HCT116 (cell line): ENCODE measurements around the gene PRKCH. TPM values are rescaled to one million over a fixed set of nuclear protein-coding genes. Genes with fewer than 3 reads are reported as not detected.

Experiments used
- ATAC-seq: fragments of 200-7000 bp; cut with Tn5 transposase; 2 replicates; pipeline ENCODE4 v1.9.1; 2020; ENCODE audit warnings: mild to moderate bottlenecking, moderate library complexity
- BruUV-seq: library from RNA; stranded (reverse); fragments of 400-500 nt; replicated peaks from 2 replicates; lab custom pipeline; 2021; lab: Mats Ljungman, UMichigan
- CTCF ChIA-PET: fragments of 300-600 bp; sonication (Branson Sonifier 250); formaldehyde crosslinking; loops from one replicate; lab custom pipeline; 2021; ENCODE audit warnings: antibody characterized with exemption; lab: Charles Lee
- POLR2A ChIA-PET: fragments of 300-600, 350-600 bp; sonication (Branson Sonifier 250); formaldehyde crosslinking; loops from one replicate; lab custom pipeline; 2021; ENCODE audit warnings: antibody characterized with exemption; lab: Charles Lee
- RAD21 ChIA-PET, 2 experiments: fragments of 300-600 bp; sonication (Branson Sonifier 250); formaldehyde crosslinking; loops; one replicate each; lab custom pipeline; 2023; ENCODE audit warnings: low total read pairs in 2 of 2; ENCODE audit not compliant: uncharacterized antibody in 2 of 2, unreplicated experiment in 2 of 2, low non-redundant PET in 1 of 2; lab: Charles Lee
- DNase-seq: peaks from one replicate; pipeline ENCODE4 v3.0.0-alpha.2; 2010; ENCODE audit warnings: low read depth, low spot score
- H2AFZ ChIP-seq: fragments of 200-600 bp; shearing (Covaris generic), sonication (generic); 2 replicates; pipeline ENCODE4 v1.6.1; 2017; ENCODE audit warnings: low read depth, mixed run types, mixed read lengths, antibody characterized with exemption, low read length; ENCODE audit not compliant: poor library complexity, severe bottlenecking
- H3K27ac ChIP-seq: 2 replicates; pipeline ENCODE4 v1.5.1; 2012; ENCODE audit warnings: low read depth, low read length
- H3K27me3 ChIP-seq: fragments of 200-600 bp; sonication (generic); 2 replicates; pipeline ENCODE4 v1.6.1; 2016; ENCODE audit warnings: mixed run types, low read length, mixed read lengths; ENCODE audit not compliant: insufficient read depth
- H3K36me3 ChIP-seq, 2 experiments: fragments of 200-500 bp in 1 of 2; fragments of 200-600 bp in 1 of 2; sonication (Bioruptor generic) in 1 of 2; sonication (generic) in 1 of 2; 2 replicates each; pipeline versions ENCODE4 v1.5.1 to v1.6.1; 2014 to 2016; ENCODE audit warnings: low read length in 2 of 2, inconsistent platforms in 1 of 2, mixed read lengths in 1 of 2, mixed run types in 1 of 2; ENCODE audit not compliant: insufficient read depth in 2 of 2, control insufficient read depth in 1 of 2
- H3K4me1 ChIP-seq, 2 experiments: fragments of 200-600 bp in 1 of 2; sonication (generic) in 1 of 2; 2 replicates each; pipeline versions ENCODE4 v1.5.1 to v1.6.1; 2012 to 2017; ENCODE audit warnings: low read length in 2 of 2, inconsistent platforms in 1 of 2, mild to moderate bottlenecking in 1 of 2, mixed read lengths in 1 of 2, mixed run types in 1 of 2, moderate library complexity in 1 of 2; ENCODE audit not compliant: insufficient read depth in 2 of 2, control insufficient read depth in 1 of 2
- H3K4me2 ChIP-seq: fragments of 200-600 bp; sonication (generic); 2 replicates; pipeline ENCODE4 v1.6.1; 2017; ENCODE audit warnings: mixed run types, low read length, mixed read lengths
- H3K4me3 ChIP-seq, 2 experiments: fragments of 200-600 bp in 1 of 2; sonication (generic) in 1 of 2; replicated peaks in 1 of 2; 2 replicates each; pipeline ENCODE4 v1.5.1; 2011 to 2016; ENCODE audit warnings: low read length in 2 of 2, control low read depth in 1 of 2, low read depth in 1 of 2, mild to moderate bottlenecking in 1 of 2, mixed read lengths in 1 of 2, mixed run types in 1 of 2
- H3K79me2 ChIP-seq: fragments of 200-600 bp; sonication (generic); 2 replicates; pipeline ENCODE4 v1.6.1; 2017; ENCODE audit warnings: mild to moderate bottlenecking, mixed run types, low read length, moderate library complexity, mixed read lengths; ENCODE audit not compliant: insufficient read depth
- H3K9ac ChIP-seq: fragments of 200-600 bp; sonication (generic); 2 replicates; pipeline ENCODE4 v1.6.1; 2016; ENCODE audit warnings: low read length, mixed read lengths
- H3K9me2 ChIP-seq: fragments of 200-600 bp; sonication (generic), shearing (Covaris generic); 2 replicates; pipeline ENCODE4 v1.6.1; 2017; ENCODE audit warnings: mixed run types, mild to moderate bottlenecking, moderate library complexity; ENCODE audit not compliant: insufficient read depth
- H3K9me3 ChIP-seq, 2 experiments: fragments of 200-500 bp in 1 of 2; fragments of 200-600 bp in 1 of 2; sonication (Bioruptor generic) in 1 of 2; sonication (generic) in 1 of 2; 2 replicates each; pipeline ENCODE4 v1.6.1; 2014 to 2017; ENCODE audit warnings: low read length in 2 of 2, mixed read lengths in 2 of 2, inconsistent platforms in 1 of 2, low read depth in 1 of 2, mild to moderate bottlenecking in 1 of 2, mixed run types in 1 of 2, moderate library complexity in 1 of 2; ENCODE audit not compliant: control insufficient read depth in 1 of 2, insufficient read depth in 1 of 2
- H4K20me1 ChIP-seq: fragments of 200-600 bp; sonication (generic), shearing (Covaris generic); 2 replicates; pipeline ENCODE4 v1.6.1; 2017; ENCODE audit warnings: mixed run types, mild to moderate bottlenecking, moderate library complexity; ENCODE audit not compliant: insufficient read depth
- EGR1 ChIP-seq: IDR thresholded peaks from 2 replicates; pipeline ENCODE4 v1.6.1; 2012; ENCODE audit warnings: low read depth
- JUND ChIP-seq: IDR thresholded peaks from 2 replicates; pipeline ENCODE4 v1.6.1; 2012
- POLR2A ChIP-seq: IDR thresholded peaks from 2 replicates; pipeline ENCODE4 v1.7.0; 2011; ENCODE audit warnings: borderline replicate concordance; ENCODE audit not compliant: insufficient read depth, insufficient read length; ENCODE audit errors: extremely low read depth
- RAD21 ChIP-seq: IDR thresholded peaks from 2 replicates; pipeline ENCODE4 v1.6.1; 2012; ENCODE audit warnings: low read depth, mild to moderate bottlenecking
- SP1 ChIP-seq: IDR thresholded peaks from 2 replicates; pipeline ENCODE4 v1.6.1; 2012; ENCODE audit warnings: low read depth
- SRF ChIP-seq: IDR thresholded peaks from 2 replicates; pipeline ENCODE4 v1.6.1; 2012; ENCODE audit warnings: low read depth
- TCF7L2 ChIP-seq: IDR thresholded peaks from 2 replicates; pipeline ENCODE4 v1.7.0; 2011; ENCODE audit warnings: borderline replicate concordance, inconsistent platforms; ENCODE audit not compliant: insufficient read depth, insufficient read length; ENCODE audit errors: extremely low read depth
- YY1 ChIP-seq: IDR thresholded peaks from 2 replicates; pipeline ENCODE4 v1.6.1; 2011; ENCODE audit warnings: low read length, low read depth, moderate library complexity, mild to moderate bottlenecking; ENCODE audit not compliant: insufficient replicate concordance; ENCODE audit errors: extremely low read depth
- ZFX ChIP-seq: fragments of 450-650 bp; IDR thresholded peaks from 2 replicates; pipeline ENCODE4 v1.6.1; 2017
- ZNF274 ChIP-seq: fragments of 200-500 bp; sonication (Bioruptor generic); IDR thresholded peaks from 2 replicates; pipeline ENCODE4 v1.6.1; 2014; ENCODE audit warnings: mild to moderate bottlenecking, low read depth, low read length, inconsistent platforms
- intact Hi-C: fragments of 100-400 bp; cut with micrococcal nuclease; formaldehyde crosslinking; loops from 2 replicates; pipeline ENCODE4 v1.10.0; 2022
- total RNA-seq: library from RNA; stranded (reverse); gene quantifications from one replicate; pipeline ENCODE4 v1.2.1, GENCODE V29; 2021; ENCODE audit not compliant: unreplicated experiment
- TF ChIP-seq, protein P1 (sequence below): IDR thresholded peaks from 2 replicates; pipeline ENCODE4 v1.6.1; 2011; ENCODE audit warnings: mild to moderate bottlenecking, low read length, moderate library complexity; ENCODE audit not compliant: insufficient replicate concordance; ENCODE audit errors: extremely low read depth
- TF ChIP-seq, protein P2 (sequence below): IDR thresholded peaks from 2 replicates; pipeline ENCODE4 v1.6.1; 2012
- TF ChIP-seq, protein P3 (sequence below): IDR thresholded peaks from 2 replicates; pipeline ENCODE4 v1.6.1; 2012
- TF ChIP-seq, protein P4 (sequence below), 3 experiments: fragments of 200-600 bp in 1 of 3; sonication (generic) in 1 of 3; IDR thresholded peaks in 2 of 3; conservative IDR thresholded peaks in 1 of 3; 2 replicates each; pipeline ENCODE4 v1.5.1; 2012 to 2017; ENCODE audit warnings: low read depth in 2 of 3, low read length in 2 of 3, antibody characterized with exemption in 1 of 3, borderline replicate concordance in 1 of 3, control low read depth in 1 of 3, mild to moderate bottlenecking in 1 of 3, mixed read lengths in 1 of 3, mixed run types in 1 of 3, moderate library complexity in 1 of 3; ENCODE audit not compliant: insufficient read depth in 1 of 3
- TF ChIP-seq, protein P5 (sequence below): IDR thresholded peaks from 2 replicates; pipeline ENCODE4 v1.6.1; 2012; ENCODE audit warnings: low read depth

PRKCH gene
- total RNA-seq, 1 experiment from 2014 or later: 16.6 TPM

DNA sequence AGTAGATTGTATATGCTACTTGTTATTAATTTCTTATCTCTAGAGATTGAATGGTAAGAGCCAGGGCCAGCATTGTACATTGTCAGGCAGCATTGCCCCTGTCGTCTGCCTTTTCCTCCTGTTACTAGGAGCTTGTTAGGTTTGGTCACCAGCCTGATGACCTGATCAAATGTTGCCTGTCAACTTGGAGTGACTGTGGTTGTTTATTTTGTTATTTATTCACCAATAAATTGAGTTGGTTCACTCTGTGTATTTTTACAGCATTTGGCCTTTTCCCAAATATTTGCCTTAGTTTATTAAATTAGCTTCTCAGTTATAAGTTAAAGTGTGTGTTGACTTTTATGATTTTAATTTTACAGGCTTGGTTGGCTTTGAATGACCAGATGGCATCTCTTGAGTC, 88.4 kb downstream of the PRKCH start:
- intact Hi-C loops: no loop called here
- POLR2A ChIA-PET: no interaction called here
- Histone ChIP-seq H4K20me1 (no peaks in the 10 kb centered on the region), H3K79me2 (no peaks in the 10 kb centered on the region), H3K9ac (no peak overlapping the region), H3K36me3 (no peaks in the 10 kb centered on the region), H3K4me3 (no peak overlapping the region), H3K4me1 (no peaks in the 10 kb centered on the region), H2AFZ (no peak overlapping the region), H3K9me2 (no peaks in the 10 kb centered on the region), H3K9me3 (no peaks in the 10 kb centered on the region), H3K27ac (no peak overlapping the region), H3K27me3 (no peaks in the 10 kb centered on the region), H3K4me2 (no peak overlapping the region)
- CTCF ChIA-PET: no interaction called here
- RAD21 ChIA-PET: no interaction called here
- ATAC-seq: no peak
- no peak for DNase-seq
- TF ChIP-seq JUND: no peak
- TF ChIP-seq ZNF274: no peak
- TF ChIP-seq SP1: no peak
- TF ChIP-seq, protein P1, sequence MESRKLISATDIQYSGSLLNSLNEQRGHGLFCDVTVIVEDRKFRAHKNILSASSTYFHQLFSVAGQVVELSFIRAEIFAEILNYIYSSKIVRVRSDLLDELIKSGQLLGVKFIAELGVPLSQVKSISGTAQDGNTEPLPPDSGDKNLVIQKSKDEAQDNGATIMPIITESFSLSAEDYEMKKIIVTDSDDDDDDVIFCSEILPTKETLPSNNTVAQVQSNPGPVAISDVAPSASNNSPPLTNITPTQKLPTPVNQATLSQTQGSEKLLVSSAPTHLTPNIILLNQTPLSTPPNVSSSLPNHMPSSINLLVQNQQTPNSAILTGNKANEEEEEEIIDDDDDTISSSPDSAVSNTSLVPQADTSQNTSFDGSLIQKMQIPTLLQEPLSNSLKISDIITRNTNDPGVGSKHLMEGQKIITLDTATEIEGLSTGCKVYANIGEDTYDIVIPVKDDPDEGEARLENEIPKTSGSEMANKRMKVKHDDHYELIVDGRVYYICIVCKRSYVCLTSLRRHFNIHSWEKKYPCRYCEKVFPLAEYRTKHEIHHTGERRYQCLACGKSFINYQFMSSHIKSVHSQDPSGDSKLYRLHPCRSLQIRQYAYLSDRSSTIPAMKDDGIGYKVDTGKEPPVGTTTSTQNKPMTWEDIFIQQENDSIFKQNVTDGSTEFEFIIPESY: no peak
- TF ChIP-seq RAD21: no peak
- no peak for TF ChIP-seq EGR1
- no peak for TF ChIP-seq TCF7L2
- TF ChIP-seq SRF: no peak
- no peak for TF ChIP-seq YY1
- TF ChIP-seq, protein P2, sequence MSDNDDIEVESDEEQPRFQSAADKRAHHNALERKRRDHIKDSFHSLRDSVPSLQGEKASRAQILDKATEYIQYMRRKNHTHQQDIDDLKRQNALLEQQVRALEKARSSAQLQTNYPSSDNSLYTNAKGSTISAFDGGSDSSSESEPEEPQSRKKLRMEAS: no peak
- TF ChIP-seq ZFX: no peak
- TF ChIP-seq, protein P3, sequence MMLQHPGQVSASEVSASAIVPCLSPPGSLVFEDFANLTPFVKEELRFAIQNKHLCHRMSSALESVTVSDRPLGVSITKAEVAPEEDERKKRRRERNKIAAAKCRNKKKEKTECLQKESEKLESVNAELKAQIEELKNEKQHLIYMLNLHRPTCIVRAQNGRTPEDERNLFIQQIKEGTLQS: no peak
- TF ChIP-seq POLR2A: no peak
- TF ChIP-seq, protein P4, sequence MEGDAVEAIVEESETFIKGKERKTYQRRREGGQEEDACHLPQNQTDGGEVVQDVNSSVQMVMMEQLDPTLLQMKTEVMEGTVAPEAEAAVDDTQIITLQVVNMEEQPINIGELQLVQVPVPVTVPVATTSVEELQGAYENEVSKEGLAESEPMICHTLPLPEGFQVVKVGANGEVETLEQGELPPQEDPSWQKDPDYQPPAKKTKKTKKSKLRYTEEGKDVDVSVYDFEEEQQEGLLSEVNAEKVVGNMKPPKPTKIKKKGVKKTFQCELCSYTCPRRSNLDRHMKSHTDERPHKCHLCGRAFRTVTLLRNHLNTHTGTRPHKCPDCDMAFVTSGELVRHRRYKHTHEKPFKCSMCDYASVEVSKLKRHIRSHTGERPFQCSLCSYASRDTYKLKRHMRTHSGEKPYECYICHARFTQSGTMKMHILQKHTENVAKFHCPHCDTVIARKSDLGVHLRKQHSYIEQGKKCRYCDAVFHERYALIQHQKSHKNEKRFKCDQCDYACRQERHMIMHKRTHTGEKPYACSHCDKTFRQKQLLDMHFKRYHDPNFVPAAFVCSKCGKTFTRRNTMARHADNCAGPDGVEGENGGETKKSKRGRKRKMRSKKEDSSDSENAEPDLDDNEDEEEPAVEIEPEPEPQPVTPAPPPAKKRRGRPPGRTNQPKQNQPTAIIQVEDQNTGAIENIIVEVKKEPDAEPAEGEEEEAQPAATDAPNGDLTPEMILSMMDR (IDR thresholded peaks at IDR 0.05 in 2 of 3, conservative IDR thresholded peaks at IDR 0.05 in 1 of 3; ENCODE audit: borderline replicate concordance in 1 of 3, insufficient read depth in 1 of 3, low read depth in 2 of 3, low read length in 2 of 3): no peak
- TF ChIP-seq, protein P5, sequence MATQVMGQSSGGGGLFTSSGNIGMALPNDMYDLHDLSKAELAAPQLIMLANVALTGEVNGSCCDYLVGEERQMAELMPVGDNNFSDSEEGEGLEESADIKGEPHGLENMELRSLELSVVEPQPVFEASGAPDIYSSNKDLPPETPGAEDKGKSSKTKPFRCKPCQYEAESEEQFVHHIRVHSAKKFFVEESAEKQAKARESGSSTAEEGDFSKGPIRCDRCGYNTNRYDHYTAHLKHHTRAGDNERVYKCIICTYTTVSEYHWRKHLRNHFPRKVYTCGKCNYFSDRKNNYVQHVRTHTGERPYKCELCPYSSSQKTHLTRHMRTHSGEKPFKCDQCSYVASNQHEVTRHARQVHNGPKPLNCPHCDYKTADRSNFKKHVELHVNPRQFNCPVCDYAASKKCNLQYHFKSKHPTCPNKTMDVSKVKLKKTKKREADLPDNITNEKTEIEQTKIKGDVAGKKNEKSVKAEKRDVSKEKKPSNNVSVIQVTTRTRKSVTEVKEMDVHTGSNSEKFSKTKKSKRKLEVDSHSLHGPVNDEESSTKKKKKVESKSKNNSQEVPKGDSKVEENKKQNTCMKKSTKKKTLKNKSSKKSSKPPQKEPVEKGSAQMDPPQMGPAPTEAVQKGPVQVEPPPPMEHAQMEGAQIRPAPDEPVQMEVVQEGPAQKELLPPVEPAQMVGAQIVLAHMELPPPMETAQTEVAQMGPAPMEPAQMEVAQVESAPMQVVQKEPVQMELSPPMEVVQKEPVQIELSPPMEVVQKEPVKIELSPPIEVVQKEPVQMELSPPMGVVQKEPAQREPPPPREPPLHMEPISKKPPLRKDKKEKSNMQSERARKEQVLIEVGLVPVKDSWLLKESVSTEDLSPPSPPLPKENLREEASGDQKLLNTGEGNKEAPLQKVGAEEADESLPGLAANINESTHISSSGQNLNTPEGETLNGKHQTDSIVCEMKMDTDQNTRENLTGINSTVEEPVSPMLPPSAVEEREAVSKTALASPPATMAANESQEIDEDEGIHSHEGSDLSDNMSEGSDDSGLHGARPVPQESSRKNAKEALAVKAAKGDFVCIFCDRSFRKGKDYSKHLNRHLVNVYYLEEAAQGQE: no peak
- BruUV-seq: no TSS peak
